ENCODE results near the gene PRKG2.
A peak's percentile ranks its signal among the peaks of the same experiment; 100 is the strongest.

The PRKG2 gene

GRCh38 chr4:81058621-81059020 lies 156.4 kb downstream of the PRKG2 start:
- no peaks in the 10 kb centered on the region for H3K9me3 ChIP-seq
- H3K4me3 ChIP-seq (ENCODE audit: low read depth, low read length), result no peak overlapping the region
- no peak for TF ChIP-seq CTCF (IDR thresholded peaks at IDR 0.05; ENCODE audit: low read depth, low read length)
- no peaks in the 10 kb centered on the region for H3K4me1 ChIP-seq
- DNase-seq, result no peak
- H3K27me3 ChIP-seq, result peaks cover 3% of the 10 kb centered on the region; the same call in 1 of the 2 replicates
- H3K36me3 ChIP-seq, result no peaks in the 10 kb centered on the region

GRCh38 chr4:81052119-81053068 lies 162.6 kb downstream of the PRKG2 start:
- H3K9me3 ChIP-seq, result no peaks in the 10 kb centered on the region
- H3K36me3 ChIP-seq, result no peaks in the 10 kb centered on the region
- H3K27me3 ChIP-seq, result peaks cover 3% of the 10 kb centered on the region; the same call in 1 of the 2 replicates
- H3K4me3 ChIP-seq (ENCODE audit: low read depth, low read length), result no peak overlapping the region
- no peaks in the 10 kb centered on the region for H3K4me1 ChIP-seq
- DNase-seq, result peak; percentile 73
- peak; percentile 87 for TF ChIP-seq CTCF (IDR thresholded peaks at IDR 0.05; ENCODE audit: low read depth, low read length)

GRCh38 chr4:81049907-81050306 lies 165.1 kb downstream of the PRKG2 start:
- Histone ChIP-seq H3K4me1 (no peaks in the 10 kb centered on the region), H3K9me3 (no peaks in the 10 kb centered on the region), H3K4me3 (ENCODE audit: low read depth, low read length) (no peak overlapping the region), H3K36me3 (no peaks in the 10 kb centered on the region), H3K27me3 (peaks cover 3% of the 10 kb centered on the region; the same call in 1 of the 2 replicates)
- no peak for DNase-seq
- no peak for TF ChIP-seq CTCF (IDR thresholded peaks at IDR 0.05; ENCODE audit: low read depth, low read length)

- Histone ChIP-seq H3K36me3 (no peaks in the 10 kb centered on the region), H3K4me1 (no peaks in the 10 kb centered on the region), H3K9me3 (no peaks in the 10 kb centered on the region), H3K27me3 (no peaks in the 10 kb centered on the region; the same call in 1 of the 2 replicates), H3K4me3 (ENCODE audit: low read depth, low read length) (no peak overlapping the region)
- no peak for TF ChIP-seq CTCF (IDR thresholded peaks at IDR 0.05; ENCODE audit: low read depth, low read length)
- DNase-seq, result no peak
Measured at GRCh38 chr4:81049330-81049729, 165.7 kb downstream of the PRKG2 start.

GRCh38 chr4:81042578-81043365 lies 172.2 kb downstream of the PRKG2 start:
- TF ChIP-seq CTCF (IDR thresholded peaks at IDR 0.05; ENCODE audit: low read depth, low read length), result no peak
- no peak overlapping the region for H3K4me3 ChIP-seq (ENCODE audit: low read depth, low read length)
- no peaks in the 10 kb centered on the region for H3K9me3 ChIP-seq
- DNase-seq, result no peak
- no peaks in the 10 kb centered on the region for H3K4me1 ChIP-seq
- H3K27me3 ChIP-seq, result no peaks in the 10 kb centered on the region
- H3K36me3 ChIP-seq, result no peaks in the 10 kb centered on the region
